ENCODE measurements around the gene CTSE.
A peak's percentile ranks its signal among the peaks of the same experiment; 100 is the strongest.

Gene CTSE

GRCh38 chr1:205971082-205971481, 52.6 kb downstream of the CTSE start:
- no peak for DNase-seq (ENCODE audit: low read depth)

- DNase-seq (ENCODE audit: low read depth), result no peak
Measured at GRCh38 chr1:205970486-205970885, 53.2 kb downstream of the CTSE start.

GRCh38 chr1:205969229-205969628, 54.5 kb downstream of the CTSE start:
- no peak for DNase-seq (ENCODE audit: low read depth)

- no peak for DNase-seq (ENCODE audit: low read depth)
Measured at GRCh38 chr1:205967554-205968335, 56.0 kb downstream of the CTSE start.

- no peak for DNase-seq (ENCODE audit: low read depth)
Measured at GRCh38 chr1:205965036-205965884, 58.4 kb downstream of the CTSE start.

- peak; percentile 66 for DNase-seq (ENCODE audit: low read depth)
Measured at GRCh38 chr1:205963352-205964155, 60.1 kb downstream of the CTSE start.

- DNase-seq (ENCODE audit: low read depth), result no peak
Measured at GRCh38 chr1:205962821-205963221, 60.9 kb downstream of the CTSE start.

GRCh38 chr1:205961991-205962820, 61.5 kb downstream of the CTSE start:
- DNase-seq (ENCODE audit: low read depth), result no peak

GRCh38 chr1:205961405-205961804, 62.3 kb downstream of the CTSE start:
- DNase-seq (ENCODE audit: low read depth), result no peak

GRCh38 chr1:205959789-205960188, 63.9 kb downstream of the CTSE start:
- DNase-seq (ENCODE audit: low read depth), result no peak
